MCF 10A (cell line): Measurements from ENCODE around the gene FLNC. TPM values are rescaled to one million over a fixed set of nuclear protein-coding genes. Genes with fewer than 3 reads are reported as not detected.
A peak's percentile ranks its signal among the peaks of the same experiment; 100 is the strongest.

ENCODE experiments used
- BruUV-seq: library from RNA; stranded (reverse); fragments of 400-500 nt; replicated peaks from 2 replicates; lab custom pipeline; 2021; lab: Mats Ljungman, UMichigan
- CTCF ChIA-PET: fragments of 300-600 bp; sonication (Branson Sonifier 250); formaldehyde crosslinking; extraction: SDS; loops from one replicate; lab custom pipeline; 2021; ENCODE audit warnings: antibody characterized with exemption, inconsistent platforms; lab: Yijun Ruan, JAX
- POLR2A ChIA-PET: fragments of 300-600, 350-650 bp; sonication (Branson Sonifier 250); formaldehyde crosslinking; extraction: SDS; loops from one replicate; lab custom pipeline; 2020; ENCODE audit warnings: antibody characterized with exemption, inconsistent platforms; lab: Yijun Ruan, JAX
- DNase-seq: peaks from one replicate; pipeline ENCODE4 v3.0.0-alpha.2; 2018; ENCODE audit not compliant: unreplicated experiment
- H3K27ac Mint-ChIP-seq: one replicate; pipeline ENCODE4 v1.8.0; 2022; ENCODE audit warnings: mild to moderate bottlenecking, low read depth, mixed read lengths; ENCODE audit not compliant: unreplicated experiment
- H3K27me3 Mint-ChIP-seq: one replicate; pipeline ENCODE4 v1.8.0; 2022; ENCODE audit warnings: mixed read lengths; ENCODE audit not compliant: insufficient read depth, unreplicated experiment
- H3K36me3 Mint-ChIP-seq: one replicate; pipeline ENCODE4 v1.8.0; 2022; ENCODE audit warnings: mild to moderate bottlenecking, moderate library complexity, mixed read lengths; ENCODE audit not compliant: insufficient read depth, unreplicated experiment
- H3K4me1 Mint-ChIP-seq: one replicate; pipeline ENCODE4 v1.8.0; 2022; ENCODE audit warnings: mixed read lengths; ENCODE audit not compliant: insufficient read depth, unreplicated experiment
- H3K4me3 Mint-ChIP-seq: one replicate; pipeline ENCODE4 v1.8.0; 2022; ENCODE audit warnings: mild to moderate bottlenecking, moderate library complexity, mixed read lengths; ENCODE audit not compliant: unreplicated experiment
- H3K9me3 Mint-ChIP-seq: one replicate; pipeline ENCODE4 v1.8.0; 2022; ENCODE audit warnings: mixed read lengths; ENCODE audit not compliant: unreplicated experiment
- CTCF ChIP-seq: fragments of 200-600 bp; IDR thresholded peaks from one replicate; pipeline ENCODE4 v1.8.0; 2022; ENCODE audit warnings: antibody characterized with exemption, mild to moderate bottlenecking; ENCODE audit not compliant: unreplicated experiment
- intact Hi-C: fragments of 100-400 bp; cut with micrococcal nuclease; formaldehyde crosslinking; loops from 2 replicates; pipeline ENCODE4 v1.14.1; 2022
- total RNA-seq: library from RNA; stranded (reverse); gene quantifications from 2 replicates; pipeline ENCODE4 v1.2.3, GENCODE V29; 2022

Gene FLNC
- total RNA-seq, 1 experiment from 2014 or later = 0.28 TPM

- H3K27ac Mint-ChIP-seq = no peak overlapping the region
Observed at GRCh38 chr7:128790315-128791041, 39.7 kb upstream of the FLNC start.

GRCh38 chr7:128791121-128791971 is 38.9 kb upstream of the FLNC start, which contains the start of gene CCDC136:
CCDC136 (plus strand) TSS chr7:128791968; CDS start chr7:128792412, 444 bp downstream.
- TF ChIP-seq CTCF = no peak
- intact Hi-C loops = no loop called here
- H3K9me3 Mint-ChIP-seq = no peaks in the 10 kb centered on the region
- no peaks in the 10 kb centered on the region for H3K36me3 Mint-ChIP-seq
- ChIA-PET POLR2A (interaction anchor here (0.6 to 1.2 kb wide), 4 partner anchors 52 to 109 kb away, joined by 3 to 5 read pairs (median 3); partner anchors contain the start of genes ATP6V1F and CALU), CTCF (interaction anchor here (0.5 kb wide), 1 partner anchor 427 kb away, joined by 4 read pairs; no protein-coding TSS in a partner anchor)
- no TSS peak for BruUV-seq
- peak within 1 kb of the TSS; percentile 75 for H3K4me3 Mint-ChIP-seq
- H3K27ac Mint-ChIP-seq = no peak within 1 kb of the TSS
- peaks cover 28% of the 10 kb centered on the region for H3K27me3 Mint-ChIP-seq
- H3K4me1 Mint-ChIP-seq = no peaks in the 10 kb centered on the region
- peak; percentile 66 for DNase-seq

More at GRCh38 chr7:128790315-128791041, 39.7 kb upstream of the FLNC start:
- DNase-seq = no peak
- intact Hi-C loops = no loop called here
- Mint-ChIP-seq H3K4me3 (peak overlapping the region; percentile 75), H3K27me3 (peaks cover 28% of the 10 kb centered on the region), H3K9me3 (no peaks in the 10 kb centered on the region), H3K36me3 (no peaks in the 10 kb centered on the region), H3K4me1 (no peaks in the 10 kb centered on the region)
- no TSS peak for BruUV-seq
- ChIA-PET POLR2A (interaction anchor here (0.9 to 1.2 kb wide), 4 partner anchors 9 to 88 kb away, joined by 3 to 5 read pairs (median 4); partner anchors contain the start of genes ATP6V1F and CALU), CTCF (interaction anchor here (0.5 kb wide), 1 partner anchor 428 kb away, joined by 4 read pairs; no protein-coding TSS in a partner anchor)
- TF ChIP-seq CTCF = no peak

GRCh38 chr7:128791972-128792327 is 38.3 kb upstream of the FLNC start:
- intact Hi-C loops = no loop called here
- no peak overlapping the region for H3K27ac Mint-ChIP-seq
- ChIA-PET CTCF (no interaction called here), POLR2A (interaction anchor here (1.2 kb wide), 1 partner anchor 52 kb away, joined by 3 read pairs; the partner anchor contains the start of gene CALU)
- H3K4me3 Mint-ChIP-seq = peak overlapping the region; percentile 75
- DNase-seq = no peak
- no peaks in the 10 kb centered on the region for H3K9me3 Mint-ChIP-seq
- BruUV-seq = no TSS peak
- no peaks in the 10 kb centered on the region for H3K4me1 Mint-ChIP-seq
- peaks cover 28% of the 10 kb centered on the region for H3K27me3 Mint-ChIP-seq
- no peaks in the 10 kb centered on the region for H3K36me3 Mint-ChIP-seq
- no peak for TF ChIP-seq CTCF
